HepG2 (cell line): ENCODE results near the gene DEFB131B. TPM values are rescaled to one million over a fixed set of nuclear protein-coding genes. Genes with fewer than 3 reads are reported as not detected.

Source experiments
- ATAC-seq: fragments of 200-7000 bp; cut with Tn5 transposase; 3 replicates; pipeline ENCODE4 v1.9.1; 2020; ENCODE audit warnings: mild to moderate bottlenecking, moderate library complexity
- BruUV-seq: library from RNA; stranded (reverse); fragments of 400-500 nt; replicated peaks from 2 replicates; lab custom pipeline; 2021; lab: Mats Ljungman, UMichigan
- CTCF ChIA-PET: fragments of 300-600 bp; formaldehyde crosslinking; extraction: SDS; loops from one replicate; lab custom pipeline; 2021; ENCODE audit warnings: low total read pairs, inconsistent platforms, low intra/inter-chr PET ratio; lab: Yijun Ruan, JAX
- POLR2A ChIA-PET: fragments of 350-600 bp; sonication (Branson Sonifier 250); formaldehyde crosslinking; loops from one replicate; lab custom pipeline; 2020; ENCODE audit warnings: antibody characterized with exemption, inconsistent platforms; lab: Yijun Ruan, JAX
- DNase-seq: peaks from one replicate; pipeline ENCODE4 v3.0.0-alpha.2; 2015; ENCODE audit warnings: low spot score
- FAIRE-seq: peaks from 3 replicates; lab custom pipeline; 2011; peaks lifted over from hg19 to GRCh38; lab: Jason Lieb, UNC
- H2AFZ ChIP-seq: one replicate; pipeline ENCODE4 v1.6.1; 2011; ENCODE audit warnings: low read length, inconsistent platforms
- H3K27ac ChIP-seq: fragments of 300-600 bp; 3 replicates; pipeline ENCODE4 v1.8.0; 2011; ENCODE audit warnings: mixed run types, mild to moderate bottlenecking, mixed read lengths, low read length, inconsistent platforms; ENCODE audit not compliant: insufficient read depth; ENCODE audit errors: extremely low read length
- H3K27me3 ChIP-seq, 2 experiments: fragments of 200-600 bp in 1 of 2; 2 replicates in 1 of 2; 3 replicates in 1 of 2; pipeline versions ENCODE4 v1.6.0 to v1.8.0; 2011; ENCODE audit warnings: low read length in 2 of 2, mild to moderate bottlenecking in 2 of 2, moderate library complexity in 2 of 2, inconsistent platforms in 1 of 2; ENCODE audit not compliant: insufficient read depth in 2 of 2, control insufficient read depth in 1 of 2
- H3K36me3 ChIP-seq, 2 experiments: fragments of 200-600 bp in 1 of 2; replicated peaks in 1 of 2; 2 replicates in 1 of 2; 3 replicates in 1 of 2; pipeline versions ENCODE4 v1.5.1 to v1.8.0; 2011; ENCODE audit warnings: low read length in 2 of 2, inconsistent platforms in 1 of 2; ENCODE audit not compliant: insufficient read depth in 2 of 2, control insufficient read depth in 1 of 2
- H3K4me1 ChIP-seq: 2 replicates; pipeline ENCODE4 v1.5.1; 2012; ENCODE audit warnings: low read length, inconsistent platforms; ENCODE audit not compliant: insufficient read depth
- H3K4me2 ChIP-seq: 2 replicates; pipeline ENCODE4 v1.6.0; 2011; ENCODE audit warnings: low read depth, low read length, inconsistent platforms
- H3K4me3 ChIP-seq, 3 experiments: fragments of 200-600 bp in 1 of 3; sonication (generic), shearing (Covaris generic) in 1 of 3; replicated peaks in 1 of 3; 2 replicates each; pipeline ENCODE4 v1.5.1; 2011 to 2016; ENCODE audit warnings: low read length in 3 of 3, inconsistent platforms in 2 of 3, low read depth in 2 of 3, mild to moderate bottlenecking in 2 of 3, control low read depth in 1 of 3, mixed read lengths in 1 of 3; ENCODE audit not compliant: insufficient read depth in 1 of 3
- H3K79me2 ChIP-seq: one replicate; pipeline ENCODE4 v1.6.1; 2011; ENCODE audit warnings: low read length, inconsistent platforms; ENCODE audit not compliant: insufficient read depth
- H3K9ac ChIP-seq: 2 replicates; pipeline ENCODE4 v1.6.0; 2011; ENCODE audit warnings: mild to moderate bottlenecking, low read depth, low read length, inconsistent platforms; ENCODE audit not compliant: insufficient read depth
- H3K9me3 ChIP-seq: 2 replicates; pipeline ENCODE4 v1.5.1; 2012; ENCODE audit warnings: mild to moderate bottlenecking, low read length
- H4K20me1 ChIP-seq: 2 replicates; pipeline ENCODE4 v1.6.0; 2011; ENCODE audit warnings: inconsistent platforms, mild to moderate bottlenecking, low read length, moderate library complexity; ENCODE audit not compliant: insufficient read depth
- ARHGAP35 ChIP-seq: sonication (generic); formaldehyde crosslinking; IDR thresholded peaks from 2 replicates; pipeline ENCODE4 v1.9.0; 2022; ENCODE audit warnings: mild to moderate bottlenecking, inconsistent platforms, moderate library complexity, missing genetic modification reagents, borderline replicate concordance
- FLYWCH1 ChIP-seq: sonication (generic); formaldehyde crosslinking; IDR thresholded peaks from 2 replicates; pipeline ENCODE4 v1.8.1; 2023; ENCODE audit warnings: mild to moderate bottlenecking, missing genetic modification reagents
- NFYB ChIP-seq: sonication (generic); formaldehyde crosslinking; IDR thresholded peaks from 2 replicates; pipeline ENCODE4 v1.4.0; 2020; ENCODE audit warnings: missing genetic modification reagents
- NR3C1 ChIP-seq: sonication (generic); formaldehyde crosslinking; IDR thresholded peaks from 2 replicates; pipeline ENCODE4 v1.4.0; 2020; ENCODE audit warnings: missing genetic modification reagents
- WGBS: methylation state at CpG from one replicate; pipeline ENCODE4 v1.1.6; 2017; ENCODE audit warnings: low lambda C conversion rate; 5-methylcytosine and 5-hydroxymethylcytosine counted together
- in situ Hi-C: cut with HindIII; loops from 2 replicates; pipeline ENCODE4 v1.10.0; 2017; ENCODE audit warnings: low pct_unique_long_range_greater_than_20kb; ENCODE audit not compliant: extremely low pct_ligation_motif_present
- intact Hi-C: fragments of 100-400 bp; cut with micrococcal nuclease; formaldehyde crosslinking; loops from one replicate; pipeline ENCODE4 v1.10.0; 2022; ENCODE audit not compliant: unreplicated experiment
- polyA plus RNA-seq, 8 experiments: library from polyadenylated mRNA; depleted of rRNA in 3 of 8; stranded (reverse) in 7 of 8; unstranded in 1 of 8; fragments of >200 nt; fragmentation: Illumina TruSeq in 4 of 8; extraction: Trizol in 4 of 8; gene quantifications; 2 replicates each; pipeline versions ENCODE4 v1.2.1 to v1.2.3, GENCODE V29; 2011 to 2016; ENCODE audit warnings: low read depth in 4 of 8, missing spikeins in 1 of 8, mixed read lengths in 1 of 8; ENCODE audit not compliant: insufficient read depth in 1 of 8
- total RNA-seq, 5 experiments: library from RNA; depleted of rRNA; stranded (reverse); fragments of >200 nt; fragmentation: Illumina TruSeq; extraction: Trizol; gene quantifications; 2 replicates each; pipeline ENCODE4 v1.2.3, GENCODE V29; 2016; ENCODE audit warnings: low read depth in 1 of 5
- TF ChIP-seq, protein P1 (sequence below): sonication (generic); formaldehyde crosslinking; IDR thresholded peaks from 2 replicates; pipeline ENCODE4 v1.8.0; 2022; ENCODE audit warnings: mild to moderate bottlenecking, missing genetic modification reagents, borderline replicate concordance
- TF ChIP-seq, protein P2 (sequence below): sonication (generic); formaldehyde crosslinking; IDR thresholded peaks from 2 replicates; pipeline ENCODE4 v1.5.0; 2020; ENCODE audit warnings: missing genetic modification reagents

DEFB131B gene
- total and polyA plus RNA-seq, 2 of the 13 experiments (the other 11 are each of a cell fraction or from before 2014, with no cell fraction given) = not detected

DNA sequence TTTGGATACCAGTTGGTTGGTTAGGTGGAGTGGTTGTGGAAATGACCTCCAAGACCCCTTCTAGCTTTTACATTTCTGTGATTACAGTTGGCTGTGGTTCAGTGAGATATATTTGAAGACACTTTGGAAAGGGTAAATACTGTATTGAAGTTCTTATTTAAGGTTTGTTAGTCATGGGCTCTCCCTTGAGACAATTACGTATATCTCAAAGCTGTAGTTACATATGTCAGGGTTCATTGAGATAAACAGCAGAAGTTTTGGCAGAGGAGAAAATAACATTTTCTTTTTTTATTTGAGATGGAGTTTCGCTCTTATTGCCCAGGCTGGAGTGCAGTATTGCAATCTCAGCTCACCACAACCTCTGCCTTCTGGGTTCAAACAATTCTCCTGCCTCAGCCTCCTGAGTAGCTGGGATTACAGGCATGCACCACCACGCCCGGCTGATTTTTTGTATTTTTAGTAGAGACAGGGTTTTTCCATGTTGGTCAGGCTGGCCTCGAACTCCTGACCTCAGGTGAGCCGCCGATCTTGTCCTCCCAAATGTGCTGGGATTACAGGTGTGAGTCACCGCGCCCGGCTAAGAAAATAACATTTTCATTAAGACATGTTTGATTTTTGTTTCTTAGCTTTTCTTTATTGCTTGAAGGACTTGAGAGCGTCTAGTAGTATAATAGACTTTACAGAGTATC, 52.4 kb downstream of the DEFB131B start:
- intact Hi-C loops (no loop called here), in situ Hi-C loops (no loop called here)
- DNase-seq (no peak), ATAC-seq (no peak), FAIRE-seq (no peak)
- no peaks in the 10 kb centered on the region for H3K9me3 ChIP-seq
- no peaks in the 10 kb centered on the region; a peak in 1 of 5 replicates for H3K36me3 ChIP-seq
- H3K9ac ChIP-seq = peak overlapping the region; percentile 82
- peak overlapping the region; percentile 96 for H3K4me2 ChIP-seq
- no peaks in the 10 kb centered on the region; a peak in 1 of 5 replicates for H3K27me3 ChIP-seq
- peaks cover 80% of the 10 kb centered on the region for H3K79me2 ChIP-seq
- BruUV-seq = no TSS peak
- H3K4me1 ChIP-seq = peaks cover 68% of the 10 kb centered on the region
- H3K4me3 ChIP-seq = peak overlapping the region; percentile 80 to 89 (median 84); a peak in 4 of 6 replicates
- TF ChIP-seq, protein P1, sequence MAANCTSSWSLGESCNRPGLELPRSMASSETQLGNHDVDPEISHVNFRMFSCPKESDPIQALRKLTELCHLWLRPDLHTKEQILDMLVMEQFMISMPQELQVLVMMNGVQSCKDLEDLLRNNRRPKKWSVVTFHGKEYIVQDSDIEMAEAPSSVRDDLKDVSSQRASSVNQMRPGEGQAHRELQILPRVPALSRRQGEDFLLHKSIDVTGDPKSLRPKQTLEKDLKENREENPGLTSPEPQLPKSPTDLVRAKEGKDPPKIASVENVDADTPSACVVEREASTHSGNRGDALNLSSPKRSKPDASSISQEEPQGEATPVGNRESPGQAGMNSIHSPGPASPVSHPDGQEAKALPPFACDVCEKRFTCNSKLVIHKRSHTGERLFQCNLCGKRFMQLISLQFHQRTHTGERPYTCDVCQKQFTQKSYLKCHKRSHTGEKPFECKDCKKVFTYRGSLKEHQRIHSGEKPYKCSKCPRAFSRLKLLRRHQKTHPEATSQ (CRISPR knock-in tag) = no peak
- no peak for TF ChIP-seq NR3C1
- no peak for TF ChIP-seq FLYWCH1 (CRISPR knock-in tag)
- TF ChIP-seq NFYB (CRISPR knock-in tag) = no peak
- no peak for TF ChIP-seq ARHGAP35 (CRISPR knock-in tag)
- TF ChIP-seq, protein P2, sequence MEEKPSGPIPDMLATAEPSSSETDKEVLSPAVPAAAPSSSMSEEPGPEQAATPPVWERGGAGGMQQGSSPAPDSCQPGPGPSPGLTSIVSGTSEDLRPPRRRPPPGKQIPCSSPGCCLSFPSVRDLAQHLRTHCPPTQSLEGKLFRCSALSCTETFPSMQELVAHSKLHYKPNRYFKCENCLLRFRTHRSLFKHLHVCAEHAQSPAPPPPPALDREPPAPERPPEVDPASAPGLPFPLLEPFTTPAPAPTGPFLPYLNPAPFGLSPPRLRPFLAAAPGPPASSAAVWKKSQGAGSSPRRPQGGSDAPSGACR = no peak
- H3K27ac ChIP-seq = no peak overlapping the region
- POLR2A ChIA-PET = interaction anchor here (3.5 kb wide), 1 partner anchor 18 kb away, joined by 24 read pairs; no protein-coding TSS in a partner anchor
- H4K20me1 ChIP-seq = peaks cover 10% of the 10 kb centered on the region
- no peak overlapping the region for H2AFZ ChIP-seq
- CTCF ChIA-PET = no interaction called here
- 76% methylated on average over 11 of the region's 11 CpGs for WGBS
